Natural killer cell treated with Interleukin-12 subunit alpha and Interleukin-12 subunit beta and Interleukin-15 and Interleukin-18, amount 100 ng/mL, for 72 hours (primary cell): Measurements from ENCODE around the gene LYSET. TPM values are rescaled to one million over a fixed set of nuclear protein-coding genes. Genes with fewer than 3 reads are reported as not detected.
A peak's percentile ranks its signal among the peaks of the same experiment; 100 is the strongest.
"Not testable (repeated sequence)": the region's sequence is repeated elsewhere in the genome, so short reads cannot be mapped to it uniquely, and the experiment has no call there.

ENCODE experiments used
- ATAC-seq, 2 donors: fragments of 150-1000 bp; cut with Tn5 transposase in 1 of 2; sonication (Bioruptor Pico), chemical (Tn5 transposase) in 1 of 2; 2 replicates each; pipeline ENCODE4 v1.10.0; 2021
- DNase-seq: peaks from one replicate; pipeline ENCODE4 v3.0.0; 2022; ENCODE audit warnings: low spot score
- H3K27ac Mint-ChIP-seq, 2 donors: 1 replicate in 1 of 2; 2 replicates in 1 of 2; pipeline ENCODE4 v1.8.0; 2022; ENCODE audit warnings: mixed read lengths in 2 of 2, mild to moderate bottlenecking in 1 of 2, moderate library complexity in 1 of 2
- H3K27me3 Mint-ChIP-seq, 2 donors: 1 replicate in 1 of 2; 2 replicates in 1 of 2; pipeline ENCODE4 v1.8.0; 2022; ENCODE audit warnings: mixed read lengths in 2 of 2
- H3K36me3 Mint-ChIP-seq: one replicate; pipeline ENCODE4 v1.8.0; 2022; ENCODE audit warnings: mixed read lengths
- H3K4me1 Mint-ChIP-seq, 2 donors: 1 replicate in 1 of 2; 2 replicates in 1 of 2; pipeline ENCODE4 v1.8.0; 2022; ENCODE audit warnings: low read depth in 2 of 2, mixed read lengths in 2 of 2, mild to moderate bottlenecking in 1 of 2
- H3K4me3 Mint-ChIP-seq: one replicate; pipeline ENCODE4 v1.8.0; 2022; ENCODE audit warnings: mixed read lengths
- H3K9me3 Mint-ChIP-seq: 2 replicates; pipeline ENCODE4 v1.8.0; 2022; ENCODE audit warnings: mixed read lengths
- total RNA-seq, 2 donors: library from RNA; stranded (reverse); gene quantifications; one replicate each; pipeline ENCODE4 v1.2.3, GENCODE V29; 2022

The LYSET gene, protein sequence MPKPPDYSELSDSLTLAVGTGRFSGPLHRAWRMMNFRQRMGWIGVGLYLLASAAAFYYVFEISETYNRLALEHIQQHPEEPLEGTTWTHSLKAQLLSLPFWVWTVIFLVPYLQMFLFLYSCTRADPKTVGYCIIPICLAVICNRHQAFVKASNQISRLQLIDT
- 10 to 100 TPM in 1 of 2 donors, 1 to 10 TPM in 1; 8.6 to 11.5 TPM for total RNA-seq

DNA sequence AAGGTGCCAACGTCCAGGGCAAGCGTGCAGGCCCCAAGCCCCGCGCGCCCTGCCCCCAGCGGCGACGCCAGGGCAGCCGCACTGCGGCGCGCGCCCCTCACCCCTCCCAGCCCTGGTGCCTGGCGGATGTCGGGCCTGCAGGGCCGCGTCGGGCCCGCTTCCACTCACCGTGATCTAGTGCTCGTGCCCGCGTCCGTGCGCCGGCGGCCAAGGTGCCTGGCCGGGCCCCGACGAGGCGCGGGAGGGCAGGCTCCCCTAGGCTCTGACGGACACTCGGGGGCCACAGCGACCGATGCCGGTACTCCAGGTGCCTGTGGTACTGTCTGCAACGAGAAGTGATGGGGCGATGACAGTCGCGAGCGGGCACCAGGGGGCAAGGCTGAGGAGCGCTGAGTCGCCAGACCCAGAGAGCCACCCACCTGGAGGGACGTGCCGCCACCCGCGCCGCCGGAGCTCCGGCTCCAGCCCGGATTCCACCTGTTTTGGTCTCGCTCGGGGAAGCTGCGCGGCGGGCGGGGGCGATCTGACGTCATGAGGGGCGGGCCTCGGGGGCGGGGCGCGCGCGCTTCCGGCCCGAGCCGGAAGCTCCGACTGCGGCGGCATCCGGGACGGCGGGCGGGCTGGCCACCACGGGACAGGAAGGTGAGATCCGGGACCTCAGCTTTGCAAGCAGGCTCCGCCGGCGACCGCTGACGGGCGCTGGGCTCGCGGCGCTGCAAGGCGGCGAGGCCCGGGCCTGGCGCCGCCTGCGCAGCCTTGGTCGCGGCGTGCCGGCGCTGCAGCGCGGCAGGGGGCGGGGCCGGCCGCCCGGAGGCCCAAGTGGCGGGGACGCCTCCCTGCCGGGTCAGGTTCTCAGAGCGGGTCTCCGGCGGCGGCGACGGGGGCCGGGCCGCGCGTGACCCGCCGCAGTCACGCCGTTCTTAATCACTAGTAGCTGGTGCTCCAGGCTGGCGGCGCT lies at the start of gene LYSET, which contains the start of gene MOAP1:
TSS of gene LYSET (plus strand) at position 927 of the 958 bp plus-strand sequence. CDS start 89 bp downstream, outside the sequence.
TSS of gene MOAP1 (minus strand) at position 507 of the 958 bp plus-strand sequence. CDS start 655 bp downstream, outside the sequence.
- Mint-ChIP-seq H3K36me3 (peaks cover 13% of the 10 kb centered on the region), H3K27me3 (no peaks in the 10 kb centered on the region), H3K4me1 (peaks cover 29 to 32% of the 10 kb centered on the region in 2 donors), H3K9me3 (no peaks in the 10 kb centered on the region), H3K27ac (peak within 1 kb of the TSS; percentile 86 to 93), H3K4me3 (peak within 1 kb of the TSS; percentile 95)
- peak; percentile 95 for DNase-seq
- ATAC-seq: peak; percentile 94 to 97

DNA sequence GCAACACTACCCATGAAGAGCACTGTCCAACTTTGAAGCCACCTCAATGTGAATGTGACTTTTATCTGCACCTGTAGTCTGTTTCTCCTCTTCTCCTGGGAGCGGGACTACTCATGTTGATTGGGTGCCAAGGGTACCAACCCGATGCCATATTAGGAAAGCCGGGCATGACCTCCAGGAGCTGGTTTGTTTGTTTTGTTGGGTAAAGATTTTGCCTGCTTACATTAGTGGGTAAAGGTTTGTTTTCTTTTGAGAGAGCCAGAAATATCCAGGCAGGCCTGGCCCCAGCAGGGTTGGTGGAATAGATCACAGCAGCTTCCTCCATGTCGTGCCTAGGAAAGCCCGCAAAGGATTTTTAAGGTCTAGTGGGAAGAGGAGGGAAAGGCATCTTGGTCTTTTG lies 49.7 kb upstream of the LYSET start:
- H3K27me3 Mint-ChIP-seq: no peaks in the 10 kb centered on the region
- H3K27ac Mint-ChIP-seq: no peak overlapping the region
- no peak for DNase-seq
- H3K9me3 Mint-ChIP-seq: no peaks in the 10 kb centered on the region
- H3K4me3 Mint-ChIP-seq: no peak overlapping the region
- peaks cover 5 to 6% of the 10 kb centered on the region in 2 donors for H3K4me1 Mint-ChIP-seq
- ATAC-seq: no peak
- no peaks in the 10 kb centered on the region for H3K36me3 Mint-ChIP-seq

DNA sequence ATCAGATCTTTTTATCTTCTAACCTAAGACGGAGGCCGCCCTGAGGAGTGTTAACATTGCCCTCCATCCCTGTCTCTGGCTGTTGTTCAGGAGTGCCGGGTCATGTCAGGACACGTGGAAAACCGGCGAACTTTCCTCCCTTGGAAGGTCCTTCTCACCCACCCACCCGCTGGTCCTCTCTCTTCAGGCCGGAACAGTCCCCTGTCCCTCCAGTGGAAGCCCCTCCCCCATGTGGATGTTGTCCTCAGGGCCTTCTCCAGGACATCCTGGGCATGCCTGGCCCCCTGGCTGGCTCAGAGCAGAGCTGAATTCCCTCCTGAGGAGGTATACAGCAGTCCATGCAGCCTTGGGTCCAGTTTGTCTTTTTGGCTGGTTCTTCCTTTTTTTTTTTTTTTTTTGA lies 49.1 kb upstream of the LYSET start:
- peak; percentile 56 for DNase-seq
- Mint-ChIP-seq H3K9me3 (no peaks in the 10 kb centered on the region), H3K27ac (no peak overlapping the region), H3K4me3 (no peak overlapping the region), H3K36me3 (no peaks in the 10 kb centered on the region), H3K27me3 (peaks cover 0 to 3% of the 10 kb centered on the region in 2 donors), H3K4me1 (peaks cover 5 to 6% of the 10 kb centered on the region in 2 donors)
- ATAC-seq: no peak

DNA sequence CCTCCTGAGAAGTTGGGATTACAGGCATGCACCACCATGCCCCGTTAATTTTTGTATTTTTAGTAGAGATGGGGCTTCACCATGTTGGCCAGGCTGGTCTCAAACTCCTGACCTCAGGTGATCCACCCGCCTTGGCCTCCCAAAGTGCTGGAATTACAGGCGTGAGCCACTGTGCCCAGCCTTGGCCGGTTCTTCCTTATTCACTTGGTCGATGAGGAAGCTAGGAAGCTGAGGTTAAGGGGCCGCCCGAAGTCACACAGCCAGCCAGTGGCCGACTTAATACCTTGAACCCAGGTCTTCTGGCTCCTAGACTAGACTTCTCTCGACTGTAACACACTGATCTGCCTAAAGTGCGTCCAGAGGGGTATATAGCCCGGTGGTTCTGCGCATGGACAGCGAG lies 48.6 kb upstream of the LYSET start:
- H3K4me1 Mint-ChIP-seq, DNase-seq, H3K27me3 Mint-ChIP-seq, H3K27ac Mint-ChIP-seq, H3K36me3 Mint-ChIP-seq, H3K9me3 Mint-ChIP-seq, H3K4me3 Mint-ChIP-seq, ATAC-seq: not testable (repeated sequence)

- DNase-seq: no peak
- Mint-ChIP-seq H3K4me3 (no peak overlapping the region), H3K27ac (no peak overlapping the region), H3K9me3 (no peaks in the 10 kb centered on the region), H3K4me1 (peaks cover 3 to 6% of the 10 kb centered on the region in 2 donors), H3K27me3 (peaks cover 0 to 3% of the 10 kb centered on the region in 2 donors), H3K36me3 (no peaks in the 10 kb centered on the region)
- ATAC-seq: no peak
Measured at GRCh38 chr14:93137864-93138263, 47.3 kb upstream of the LYSET start.

DNA sequence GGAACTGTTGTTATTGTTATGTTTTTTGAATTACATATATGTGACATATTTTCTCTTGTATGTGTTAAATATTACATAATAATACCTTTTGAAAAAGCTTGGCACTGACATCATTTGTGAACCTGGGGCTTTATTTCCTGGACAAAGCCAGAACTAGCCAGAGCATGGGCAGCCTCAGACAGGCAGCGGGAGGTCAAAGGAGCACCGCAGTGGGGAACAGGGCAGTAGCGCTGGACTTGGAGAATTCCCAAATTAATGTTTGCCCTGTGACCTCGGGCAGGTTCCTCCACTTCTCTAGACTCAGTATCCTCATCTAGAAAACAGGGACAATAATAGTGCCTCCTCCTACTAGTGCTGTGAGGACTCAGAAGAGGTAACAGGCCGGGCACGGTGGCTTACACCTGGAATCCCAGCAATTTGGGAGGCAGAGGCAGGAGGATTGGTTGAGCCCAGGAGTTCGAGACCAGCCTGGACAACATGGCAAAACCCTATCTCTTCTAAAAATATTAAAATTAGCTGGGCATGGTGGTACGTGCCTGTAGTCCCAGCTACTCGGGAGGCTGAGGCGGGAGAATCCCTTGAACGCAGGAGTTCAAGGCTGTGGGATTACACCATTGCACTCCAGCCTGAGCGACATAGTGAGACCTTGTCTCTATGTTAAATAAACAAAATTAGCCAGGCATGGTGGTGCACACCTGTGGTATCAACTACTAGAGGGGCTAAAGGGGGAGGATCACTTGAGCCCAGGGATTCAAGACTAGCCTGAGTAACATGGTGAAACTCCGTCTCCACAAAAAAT lies 42.1 kb upstream of the LYSET start:
- Mint-ChIP-seq H3K36me3 (no peaks in the 10 kb centered on the region), H3K27ac (no peak overlapping the region), H3K27me3 (peaks cover 0 to 3% of the 10 kb centered on the region in 2 donors), H3K4me3 (no peak overlapping the region), H3K4me1 (peaks cover 3 to 10% of the 10 kb centered on the region in 2 donors), H3K9me3 (no peaks in the 10 kb centered on the region)
- DNase-seq: no peak
- ATAC-seq: no peak

GRCh38 chr14:93146119-93146518 lies 39.0 kb upstream of the LYSET start:
- peak overlapping the region; percentile 44 for H3K4me3 Mint-ChIP-seq
- H3K9me3 Mint-ChIP-seq: no peaks in the 10 kb centered on the region
- H3K27ac Mint-ChIP-seq: peak overlapping the region in 1 of 2 donors; percentile 78
- no peaks in the 10 kb centered on the region for H3K36me3 Mint-ChIP-seq
- peaks cover 0 to 4% of the 10 kb centered on the region in 2 donors for H3K27me3 Mint-ChIP-seq
- peak in 1 of 2 donors; percentile 82 for ATAC-seq
- no peak for DNase-seq
- peaks cover 3 to 16% of the 10 kb centered on the region in 2 donors for H3K4me1 Mint-ChIP-seq

DNA sequence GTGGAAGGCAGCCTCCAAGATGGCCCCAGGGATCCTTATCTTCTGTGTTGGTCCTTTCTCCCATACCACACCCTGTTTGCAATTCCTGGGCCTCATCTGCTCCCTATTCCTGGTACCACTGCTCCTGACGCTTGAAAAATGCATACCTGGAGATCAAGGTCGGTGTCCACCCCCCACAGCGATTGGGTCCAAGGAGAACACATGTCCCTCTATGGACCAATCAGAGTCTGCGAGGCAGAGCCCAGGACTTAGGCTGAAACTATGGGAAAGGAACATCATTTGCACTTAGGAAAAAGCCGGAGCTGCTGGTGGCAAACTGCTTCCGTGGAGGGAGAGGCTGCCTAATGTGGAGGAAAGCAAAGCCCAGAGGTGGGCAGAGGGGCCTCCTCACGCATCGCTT lies 36.1 kb upstream of the LYSET start:
- ATAC-seq (no peak), DNase-seq (no peak)
- peaks cover 6 to 16% of the 10 kb centered on the region in 2 donors for H3K4me1 Mint-ChIP-seq
- H3K36me3 Mint-ChIP-seq: no peaks in the 10 kb centered on the region
- no peak overlapping the region for H3K27ac Mint-ChIP-seq
- peaks cover 0 to 6% of the 10 kb centered on the region in 2 donors for H3K27me3 Mint-ChIP-seq
- H3K9me3 Mint-ChIP-seq: no peaks in the 10 kb centered on the region
- no peak overlapping the region for H3K4me3 Mint-ChIP-seq

- Mint-ChIP-seq H3K9me3 (no peaks in the 10 kb centered on the region), H3K4me3 (no peak overlapping the region), H3K4me1 (peaks cover 6 to 16% of the 10 kb centered on the region in 2 donors), H3K27me3 (peaks cover 0 to 6% of the 10 kb centered on the region in 2 donors), H3K36me3 (no peaks in the 10 kb centered on the region), H3K27ac (no peak overlapping the region)
- ATAC-seq (no peak), DNase-seq (no peak)
Measured at GRCh38 chr14:93150227-93151208, 34.6 kb upstream of the LYSET start.

- Mint-ChIP-seq H3K27me3 (peaks cover 0 to 8% of the 10 kb centered on the region in 2 donors), H3K36me3 (no peaks in the 10 kb centered on the region), H3K4me1 (peaks cover 6 to 11% of the 10 kb centered on the region in 2 donors), H3K27ac (no peak overlapping the region), H3K4me3 (no peak overlapping the region), H3K9me3 (no peaks in the 10 kb centered on the region)
- ATAC-seq (no peak), DNase-seq (no peak)
Measured at GRCh38 chr14:93153121-93153520, 32.0 kb upstream of the LYSET start.

DNA sequence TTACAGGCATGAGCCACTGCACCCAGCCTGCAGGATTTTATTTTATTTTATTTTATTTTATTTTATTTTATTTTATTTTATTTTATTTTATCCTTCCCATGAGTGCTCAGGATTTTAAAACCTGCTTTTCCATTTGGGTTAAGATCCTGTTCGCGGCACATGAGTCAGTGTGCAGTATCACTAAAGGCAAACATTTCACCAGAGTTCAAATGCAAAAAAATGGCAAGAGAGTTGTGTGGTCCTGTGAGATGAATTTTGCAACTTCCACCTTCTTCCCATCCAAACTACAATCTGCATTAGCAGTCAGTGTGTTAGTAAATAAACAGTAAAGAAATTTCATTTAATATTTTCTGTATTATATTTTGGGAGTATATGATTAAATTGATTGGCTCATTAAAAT lies 29.4 kb upstream of the LYSET start:
- H3K27me3 Mint-ChIP-seq: peaks cover 0 to 4% of the 10 kb centered on the region in 2 donors
- DNase-seq (no peak), ATAC-seq (no peak)
- H3K9me3 Mint-ChIP-seq: no peaks in the 10 kb centered on the region
- no peak overlapping the region for H3K27ac Mint-ChIP-seq
- H3K36me3 Mint-ChIP-seq: no peaks in the 10 kb centered on the region
- H3K4me1 Mint-ChIP-seq: peaks cover 2 to 6% of the 10 kb centered on the region in 2 donors
- no peak overlapping the region for H3K4me3 Mint-ChIP-seq

- Mint-ChIP-seq H3K4me3 (no peak overlapping the region), H3K27me3 (peaks cover 0 to 2% of the 10 kb centered on the region in 2 donors), H3K36me3 (no peaks in the 10 kb centered on the region), H3K27ac (no peak overlapping the region), H3K4me1 (no peaks in the 10 kb centered on the region), H3K9me3 (no peaks in the 10 kb centered on the region)
- ATAC-seq (peak; percentile 32 to 50), DNase-seq (no peak)
Measured at GRCh38 chr14:93156693-93157369, 28.3 kb upstream of the LYSET start.
